H1 (cell line): ENCODE data around the gene HMGXB3. TPM values are rescaled to one million over a fixed set of nuclear protein-coding genes. Genes with fewer than 3 reads are reported as not detected.

Experiments used
- CTCF ChIA-PET: fragments of 300-600 bp; sonication (Branson Sonifier 250); formaldehyde crosslinking; loops from one replicate; lab custom pipeline; 2021; ENCODE audit not compliant: partially characterized antibody; lab: Charles Lee
- POLR2A ChIA-PET: fragments of 300-600 bp; sonication (Branson Sonifier 250); formaldehyde crosslinking; loops from one replicate; lab custom pipeline; 2021; ENCODE audit warnings: inconsistent platforms; ENCODE audit not compliant: partially characterized antibody; lab: Charles Lee
- DNase-seq, 2 experiments: peaks; one replicate each; pipeline versions ENCODE4 v3.0.0 to v3.0.0-alpha.2; 2010 to 2022; ENCODE audit warnings: low spot score in 2 of 2, low read depth in 1 of 2, mixed read lengths in 1 of 2
- FAIRE-seq: peaks from 2 replicates; lab custom pipeline; 2011; peaks lifted over from hg19 to GRCh38; lab: Jason Lieb, UNC
- H2AFZ ChIP-seq: 2 replicates; pipeline ENCODE4 v1.8.1; 2012; ENCODE audit warnings: low read length, inconsistent platforms
- H2AK5ac ChIP-seq: 2 replicates; pipeline ENCODE4 v1.6.1; 2013; ENCODE audit warnings: low read depth, low read length
- H2BK120ac ChIP-seq: replicated peaks from 2 replicates; pipeline ENCODE3; 2013; ENCODE audit warnings: low read depth, low read length, inconsistent platforms
- H2BK12ac ChIP-seq: 2 replicates; pipeline ENCODE4 v1.6.1; 2013; ENCODE audit warnings: low read depth, low read length
- H2BK15ac ChIP-seq: 2 replicates; pipeline ENCODE4 v1.6.1; 2013; ENCODE audit warnings: low read length
- H2BK20ac ChIP-seq: 2 replicates; pipeline ENCODE4 v1.6.1; 2013; ENCODE audit warnings: low read length
- H2BK5ac ChIP-seq: 2 replicates; pipeline ENCODE4 v1.6.1; 2013; ENCODE audit warnings: low read depth, low read length
- H3K14ac ChIP-seq: 2 replicates; pipeline ENCODE4 v1.6.1; 2013; ENCODE audit warnings: inconsistent platforms; ENCODE audit not compliant: insufficient read length
- H3K18ac ChIP-seq: 2 replicates; pipeline ENCODE4 v1.6.1; 2013; ENCODE audit warnings: low read length; ENCODE audit errors: extremely low read depth
- H3K23ac ChIP-seq: 2 replicates; pipeline ENCODE4 v1.6.1; 2013; ENCODE audit warnings: inconsistent platforms; ENCODE audit not compliant: insufficient read length
- H3K23me2 ChIP-seq: 2 replicates; pipeline ENCODE4 v1.6.1; 2013; ENCODE audit warnings: low read depth, low read length
- H3K27ac ChIP-seq: 2 replicates; pipeline ENCODE4 v1.6.1; 2011; ENCODE audit warnings: low read depth, low read length, inconsistent platforms
- H3K27me3 ChIP-seq, 4 experiments: replicated peaks in 1 of 4; 1 replicate in 1 of 4; 2 replicates in 3 of 4; pipeline versions ENCODE4 v1.6.1 to v1.8.1; 2011 to 2013; ENCODE audit warnings: low read length in 3 of 4, mild to moderate bottlenecking in 3 of 4, inconsistent platforms in 2 of 4, mixed read lengths in 2 of 4, moderate library complexity in 1 of 4; ENCODE audit not compliant: control insufficient read depth in 3 of 4, insufficient read depth in 3 of 4; ENCODE audit errors: extremely low read depth in 1 of 4
- H3K36me3 ChIP-seq, 4 experiments: 2 replicates each; pipeline versions ENCODE4 v1.6.1 to v1.8.1; 2011 to 2013; ENCODE audit warnings: mild to moderate bottlenecking in 4 of 4, low read length in 3 of 4, moderate library complexity in 2 of 4, control low read depth in 1 of 4, inconsistent platforms in 1 of 4; ENCODE audit not compliant: insufficient read depth in 4 of 4, control insufficient read depth in 2 of 4
- H3K4ac ChIP-seq: replicated peaks from 2 replicates; pipeline ENCODE3; 2013; ENCODE audit warnings: low read length, low read depth, mixed read lengths, inconsistent platforms; ENCODE audit not compliant: insufficient read length
- H3K4me1 ChIP-seq, 4 experiments: replicated peaks in 1 of 4; 1 replicate in 1 of 4; 2 replicates in 3 of 4; pipeline versions ENCODE4 v1.6.1 to v1.8.1; 2011 to 2013; ENCODE audit warnings: low read length in 3 of 4, inconsistent platforms in 2 of 4, mixed read lengths in 1 of 4; ENCODE audit not compliant: insufficient read depth in 4 of 4, control insufficient read depth in 3 of 4
- H3K4me2 ChIP-seq, 2 experiments: 2 replicates each; pipeline versions ENCODE4 v1.6.1 to v1.8.1; 2011 to 2013; ENCODE audit warnings: low read depth in 2 of 2, low read length in 2 of 2, control low read depth in 1 of 2, inconsistent platforms in 1 of 2, mild to moderate bottlenecking in 1 of 2; ENCODE audit not compliant: insufficient read depth in 1 of 2
- H3K4me3 ChIP-seq, 4 experiments: fragments of 200-600, 300-600 bp in 1 of 4; sonication (generic), shearing (Covaris generic), sonication (Bioruptor Twin) in 1 of 4; 2 replicates each; pipeline versions ENCODE4 v1.5.1 to v1.8.1; 2011 to 2016; ENCODE audit warnings: low read length in 4 of 4, low read depth in 3 of 4, control low read depth in 2 of 4, inconsistent platforms in 2 of 4, mild to moderate bottlenecking in 2 of 4, mixed read lengths in 1 of 4, moderate library complexity in 1 of 4; ENCODE audit not compliant: insufficient read depth in 2 of 4; ENCODE audit errors: extremely low read depth in 1 of 4
- H3K56ac ChIP-seq: replicated peaks from 2 replicates; pipeline ENCODE3; 2013; ENCODE audit warnings: low read depth, mild to moderate bottlenecking, mixed read lengths, low read length, inconsistent platforms; ENCODE audit not compliant: insufficient read length
- H3K79me1 ChIP-seq: 2 replicates; pipeline ENCODE4 v1.6.1; 2013; ENCODE audit warnings: low read depth, low read length, control low read depth
- H3K79me2 ChIP-seq, 2 experiments: 2 replicates each; pipeline versions ENCODE4 v1.6.1 to v1.8.1; 2012 to 2013; ENCODE audit warnings: low read length in 2 of 2, mild to moderate bottlenecking in 2 of 2, inconsistent platforms in 1 of 2; ENCODE audit not compliant: insufficient read depth in 2 of 2, control insufficient read depth in 1 of 2
- H3K9ac ChIP-seq, 4 experiments: replicated peaks in 1 of 4; 1 replicate in 1 of 4; 2 replicates in 3 of 4; pipeline versions ENCODE4 v1.6.1 to v1.8.1; 2011 to 2013; ENCODE audit warnings: low read depth in 3 of 4, low read length in 3 of 4, control low read depth in 2 of 4, mild to moderate bottlenecking in 2 of 4, moderate library complexity in 2 of 4, inconsistent platforms in 1 of 4; ENCODE audit errors: extremely low read depth in 1 of 4
- H3K9me3 ChIP-seq, 2 experiments: 2 replicates each; pipeline versions ENCODE4 v1.6.1 to v1.8.1; 2012 to 2013; ENCODE audit warnings: mild to moderate bottlenecking in 2 of 2, moderate library complexity in 2 of 2, control low read depth in 1 of 2, inconsistent platforms in 1 of 2, low read depth in 1 of 2, low read length in 1 of 2, mixed read lengths in 1 of 2; ENCODE audit not compliant: insufficient read depth in 2 of 2
- H4K20me1 ChIP-seq, 2 experiments: replicated peaks in 1 of 2; 2 replicates each; pipeline versions ENCODE3 to v1.8.1; 2011 to 2013; ENCODE audit warnings: inconsistent platforms in 2 of 2, low read length in 2 of 2, mild to moderate bottlenecking in 1 of 2; ENCODE audit not compliant: insufficient read depth in 2 of 2, control insufficient read depth in 1 of 2
- H4K5ac ChIP-seq: 2 replicates; pipeline ENCODE4 v1.6.1; 2013; ENCODE audit warnings: low read length, low read depth, mixed read lengths, inconsistent platforms; ENCODE audit not compliant: insufficient read length
- H4K8ac ChIP-seq: 2 replicates; pipeline ENCODE4 v1.8.0; 2013; ENCODE audit warnings: mild to moderate bottlenecking, moderate library complexity, low read length, inconsistent platforms; ENCODE audit not compliant: insufficient read depth; ENCODE audit errors: extremely low read depth
- H4K91ac ChIP-seq: replicated peaks from 2 replicates; pipeline ENCODE3; 2013; ENCODE audit warnings: low read length, mixed read lengths, inconsistent platforms; ENCODE audit not compliant: insufficient read length
- BCL11A ChIP-seq, 2 experiments: IDR thresholded peaks; one replicate each; pipeline ENCODE4 v1.6.1; 2011; ENCODE audit warnings: low read depth in 2 of 2, low read length in 2 of 2, mild to moderate bottlenecking in 2 of 2
- CEBPB ChIP-seq: IDR thresholded peaks from 2 replicates; pipeline ENCODE4 v1.6.1; 2012; ENCODE audit warnings: low read depth, low read length
- CREB1 ChIP-seq: IDR thresholded peaks from 2 replicates; pipeline ENCODE4 v1.6.1; 2012; ENCODE audit warnings: inconsistent platforms
- EP300 ChIP-seq, 2 experiments: IDR thresholded peaks; 1 replicate in 1 of 2; 2 replicates in 1 of 2; pipeline ENCODE4 v1.6.1; 2011 to 2012; ENCODE audit warnings: low read depth in 2 of 2, low read length in 2 of 2, mild to moderate bottlenecking in 2 of 2, borderline replicate concordance in 1 of 2, inconsistent platforms in 1 of 2, moderate library complexity in 1 of 2
- FOSL1 ChIP-seq: IDR thresholded peaks from 2 replicates; pipeline ENCODE4 v1.6.1; 2011; ENCODE audit warnings: mild to moderate bottlenecking, low read depth, low read length, moderate library complexity; ENCODE audit not compliant: insufficient read depth
- HDAC6 ChIP-seq: IDR thresholded peaks from one replicate; pipeline ENCODE4 v1.7.1; 2012; ENCODE audit warnings: low read depth, mild to moderate bottlenecking, inconsistent platforms, low read length, moderate library complexity
- KDM1A ChIP-seq: fragments of 200-600, 300-600 bp; sonication (generic); IDR thresholded peaks from 2 replicates; pipeline ENCODE4 v1.7.1; 2016; ENCODE audit warnings: mild to moderate bottlenecking, low read length, borderline replicate concordance
- NANOG ChIP-seq: IDR thresholded peaks from 2 replicates; pipeline ENCODE4 v1.6.1; 2011; ENCODE audit warnings: low read length, low read depth, mild to moderate bottlenecking, inconsistent platforms; ENCODE audit not compliant: insufficient read depth, poor library complexity, severe bottlenecking
- POU5F1 ChIP-seq: IDR thresholded peaks from 2 replicates; pipeline ENCODE4 v1.6.1; 2011; ENCODE audit warnings: low read depth, mild to moderate bottlenecking, low read length, moderate library complexity
- SIX5 ChIP-seq: IDR thresholded peaks from 2 replicates; pipeline ENCODE4 v1.6.1; 2011; ENCODE audit warnings: mild to moderate bottlenecking, low read depth, low read length
- SRF ChIP-seq: IDR thresholded peaks from 2 replicates; pipeline ENCODE4 v1.6.1; 2011; ENCODE audit warnings: mild to moderate bottlenecking, low read depth, low read length, moderate library complexity
- TAF1 ChIP-seq: IDR thresholded peaks from 2 replicates; pipeline ENCODE4 v1.6.1; 2011; ENCODE audit warnings: mild to moderate bottlenecking, low read depth, low read length
- TEAD4 ChIP-seq: IDR thresholded peaks from 2 replicates; pipeline ENCODE4 v1.6.1; 2012; ENCODE audit warnings: low read depth, low read length, inconsistent platforms, mixed read lengths
- YY1 ChIP-seq: IDR thresholded peaks from 2 replicates; pipeline ENCODE4 v1.6.1; 2011; ENCODE audit warnings: low read depth, mild to moderate bottlenecking, low read length
- WGBS, 2 experiments: shearing (Covaris generic) in 1 of 2; methylation state at CpG; one replicate each; pipeline versions ENCODE4 v1.1.6 to v1.1.7; 2013 to 2015; ENCODE audit warnings: low lambda C conversion rate in 2 of 2, mixed read lengths in 2 of 2, inconsistent platforms in 1 of 2, low coverage in 1 of 2, missing lambda C conversion rate in 1 of 2; ENCODE audit not compliant: insufficient replicate concordance in 2 of 2, insufficient coverage in 1 of 2, insufficient read length in 1 of 2; ENCODE audit errors: extremely low coverage in 1 of 2, missing lambda C conversion rate in 1 of 2; 5-methylcytosine and 5-hydroxymethylcytosine counted together
- polyA plus RNA-seq, 7 experiments: library from polyadenylated mRNA; depleted of rRNA in 3 of 7; stranded (reverse) in 5 of 7; unstranded in 2 of 7; fragments of >200 nt in 5 of 7; fragments of 200-250 nt in 2 of 7; gene quantifications; 1 replicate in 5 of 7; 2 replicates in 1 of 7; 4 replicates in 1 of 7; pipeline versions ENCODE4 v1.2.1 to v1.2.3, GENCODE V29; 2011 to 2013; ENCODE audit warnings: missing spikeins in 2 of 7, mixed read lengths in 2 of 7
- total RNA-seq: library from RNA; stranded (reverse); fragmentation: NEBNext Ultra II Directional; extraction: Animal tissue kit (Norgen Biotek cat#: 25700); gene quantifications from 2 replicates; pipeline ENCODE4 v1.2.1, GENCODE V29; 2021

The HMGXB3 gene
- total and polyA plus RNA-seq, 2 of the 8 experiments (the other 6 are each of a cell fraction or from before 2014, with no cell fraction given): 26.8 to 28.0 TPM

DNA sequence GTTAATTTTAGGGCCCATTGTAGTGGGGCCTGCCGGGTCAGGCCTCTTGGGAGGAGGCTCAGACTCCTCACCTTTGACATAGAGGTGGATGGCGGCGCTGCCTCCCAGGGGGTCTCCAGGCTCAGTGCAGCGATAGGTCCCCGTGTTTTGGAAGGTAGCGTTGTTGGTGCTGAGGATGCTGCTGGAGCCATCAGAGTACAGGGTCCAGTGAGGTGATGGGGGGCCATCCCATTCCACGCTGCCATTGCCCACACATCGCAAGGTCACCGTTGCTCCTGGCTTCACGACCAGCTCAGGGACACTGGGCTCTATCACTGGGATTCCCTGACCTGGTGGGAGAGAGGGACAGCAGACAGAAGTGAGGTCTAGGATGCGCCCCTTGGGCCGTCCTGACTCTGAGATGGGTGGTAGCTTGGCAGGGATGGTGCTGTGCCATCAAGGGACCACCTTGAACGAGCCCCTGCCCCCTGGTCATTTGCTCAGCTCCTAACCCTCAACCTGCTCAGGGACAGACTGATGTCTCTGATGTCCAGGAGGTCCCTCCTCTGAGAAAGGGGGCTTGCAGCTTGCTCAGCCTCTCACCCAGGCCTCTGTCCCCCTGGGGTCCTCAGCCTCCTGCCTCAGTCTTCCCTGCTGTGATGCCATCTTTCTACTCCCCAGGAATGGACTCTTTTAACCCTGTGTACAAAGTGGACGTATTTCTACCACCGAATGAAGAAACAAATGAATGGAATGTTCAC, 80.3 kb downstream of the HMGXB3 start:
- Histone ChIP-seq H2BK120ac (no peak overlapping the region), H3K14ac (no peak overlapping the region), H3K36me3 (no peaks in the 10 kb centered on the region), H3K4ac (no peak overlapping the region), H3K9me3 (no peaks in the 10 kb centered on the region), H3K4me1 (peaks cover 0 to 6% (median 1%) of the 10 kb centered on the region in 4 experiments; a peak in 5 of 7 replicates), H3K56ac (no peak overlapping the region), H4K8ac (no peak overlapping the region), H3K9ac (no peak overlapping the region), H3K27ac (no peak overlapping the region), H2BK12ac (no peak overlapping the region), H2BK5ac (no peak overlapping the region; the same call in 1 of the 2 replicates), H4K5ac (no peak overlapping the region), H2BK20ac (no peak overlapping the region), H2AFZ (no peak overlapping the region), H4K20me1 (no peaks in the 10 kb centered on the region), H3K23ac (no peak overlapping the region), H3K27me3 (no peaks in the 10 kb centered on the region), H2BK15ac (no peak overlapping the region), H2AK5ac (no peak overlapping the region), H3K79me1 (no peaks in the 10 kb centered on the region), H3K18ac (no peak overlapping the region), H3K79me2 (no peaks in the 10 kb centered on the region), H3K4me2 (no peak overlapping the region), H3K4me3 (no peak overlapping the region), H3K23me2 (no peaks in the 10 kb centered on the region; the same call in 1 of the 2 replicates), H4K91ac (no peak overlapping the region)
- CTCF ChIA-PET: interaction anchor here (0.6 to 2.5 kb wide), 8 partner anchors 9 to 305 kb away, joined by 3 to 12 read pairs (median 3); no protein-coding TSS in a partner anchor
- WGBS, 2 experiments: 89% methylated on average over 15 of the region's 15 CpGs; no CpG with 5 or more reads in 1 of the 2 experiments
- DNase-seq: peak in 1 of 2 experiments; percentile 33
- POLR2A ChIA-PET: no interaction called here
- no peak for FAIRE-seq
- no peak for TF ChIP-seq NANOG
- TF ChIP-seq BCL11A (IDR thresholded peaks at IDR 0.05; ENCODE audit: low read depth in 2 of 2, low read length in 2 of 2): no peak
- no peak for TF ChIP-seq YY1
- no peak for TF ChIP-seq CEBPB
- no peak for TF ChIP-seq HDAC6
- TF ChIP-seq POU5F1: no peak
- no peak for TF ChIP-seq SIX5
- no peak for TF ChIP-seq FOSL1
- no peak for TF ChIP-seq SRF
- no peak for TF ChIP-seq KDM1A
- no peak for TF ChIP-seq CREB1
- no peak for TF ChIP-seq TEAD4
- no peak for TF ChIP-seq TAF1
- no peak for TF ChIP-seq EP300 (IDR thresholded peaks at IDR 0.05; ENCODE audit: borderline replicate concordance in 1 of 2, low read depth in 2 of 2, low read length in 2 of 2)
